Measurements from ENCODE around the gene EPHB1. TPM values are rescaled to one million over a fixed set of nuclear protein-coding genes. Genes with fewer than 3 reads are reported as not detected.

EPHB1 gene
- total RNA-seq, 4 donors from 2014 or later, result 2.3 to 5.6 (median 4.6) TPM

DNA sequence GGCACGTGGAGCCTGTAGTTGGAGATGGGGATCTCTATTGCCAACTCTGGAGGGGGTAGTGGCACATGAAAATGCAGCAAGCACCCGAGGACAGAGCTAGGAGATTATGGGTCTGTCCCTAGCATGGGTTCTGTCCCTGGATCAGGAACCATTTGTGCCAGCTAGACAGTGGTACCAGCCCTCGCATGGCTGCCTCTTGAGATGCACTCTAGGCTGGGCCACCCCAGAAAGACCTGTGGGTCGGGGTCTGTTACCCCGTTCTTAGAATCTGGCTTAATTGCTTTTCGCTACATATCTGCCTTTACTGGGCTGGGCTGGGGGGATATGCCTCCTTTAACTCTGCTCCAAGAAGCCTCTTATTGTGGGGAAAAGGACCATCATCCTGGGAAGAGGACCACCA lies 54.5 kb downstream of the EPHB1 start:
- intact Hi-C loops (cut with DNase I), result no loop called here
- no peak for TF ChIP-seq POLR2A (IDR thresholded peaks at IDR 0.05)
- TF ChIP-seq, protein P1, sequence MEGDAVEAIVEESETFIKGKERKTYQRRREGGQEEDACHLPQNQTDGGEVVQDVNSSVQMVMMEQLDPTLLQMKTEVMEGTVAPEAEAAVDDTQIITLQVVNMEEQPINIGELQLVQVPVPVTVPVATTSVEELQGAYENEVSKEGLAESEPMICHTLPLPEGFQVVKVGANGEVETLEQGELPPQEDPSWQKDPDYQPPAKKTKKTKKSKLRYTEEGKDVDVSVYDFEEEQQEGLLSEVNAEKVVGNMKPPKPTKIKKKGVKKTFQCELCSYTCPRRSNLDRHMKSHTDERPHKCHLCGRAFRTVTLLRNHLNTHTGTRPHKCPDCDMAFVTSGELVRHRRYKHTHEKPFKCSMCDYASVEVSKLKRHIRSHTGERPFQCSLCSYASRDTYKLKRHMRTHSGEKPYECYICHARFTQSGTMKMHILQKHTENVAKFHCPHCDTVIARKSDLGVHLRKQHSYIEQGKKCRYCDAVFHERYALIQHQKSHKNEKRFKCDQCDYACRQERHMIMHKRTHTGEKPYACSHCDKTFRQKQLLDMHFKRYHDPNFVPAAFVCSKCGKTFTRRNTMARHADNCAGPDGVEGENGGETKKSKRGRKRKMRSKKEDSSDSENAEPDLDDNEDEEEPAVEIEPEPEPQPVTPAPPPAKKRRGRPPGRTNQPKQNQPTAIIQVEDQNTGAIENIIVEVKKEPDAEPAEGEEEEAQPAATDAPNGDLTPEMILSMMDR (IDR thresholded peaks at IDR 0.05), result no peak
- 85 to 89% methylated on average over 6 of the region's 6 CpGs for WGBS, 2 donors

DNA sequence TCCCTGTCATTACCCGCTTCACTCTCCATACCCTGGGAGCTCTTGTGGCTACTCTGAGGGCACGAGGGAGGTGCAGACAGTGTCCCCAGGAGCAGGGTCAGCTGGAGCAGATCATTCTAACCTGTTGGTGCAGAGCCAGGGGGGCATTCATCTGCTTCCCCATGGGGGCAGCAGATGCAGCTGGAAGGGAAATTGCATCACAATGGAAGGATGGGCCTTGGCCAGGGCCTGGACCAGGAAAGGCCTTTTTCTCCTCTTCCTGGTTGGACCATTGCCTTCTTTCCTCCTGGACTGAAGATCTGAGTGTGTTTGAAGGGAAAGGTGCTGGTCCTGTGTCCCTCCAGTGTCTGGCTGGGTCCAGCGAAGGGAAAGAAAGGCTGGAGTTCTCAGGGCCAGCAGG lies 55.7 kb downstream of the EPHB1 start:
- Histone ChIP-seq H3K27ac (no peak overlapping the region), H3K4me3 (replicated peaks in 1 of 3) (no peak overlapping the region), H3K36me3 (no peaks in the 10 kb centered on the region), H3K4me1 (no peaks in the 10 kb centered on the region), H3K27me3 (no peaks in the 10 kb centered on the region), H3K9me3 (no peaks in the 10 kb centered on the region)
- TF ChIP-seq, protein P1 (IDR thresholded peaks at IDR 0.05), result no peak
- TF ChIP-seq POLR2A (IDR thresholded peaks at IDR 0.05), result no peak
- WGBS, 2 donors, result 80 to 88% methylated on average over 3 of the region's 3 CpGs
- DNase-seq, result peak in 1 of 2 donors; percentile 8
- intact Hi-C loops (cut with DNase I), result no loop called here

More for the DNA sequence above, 54.5 kb downstream of the EPHB1 start:
- no peaks in the 10 kb centered on the region for H3K36me3 ChIP-seq
- DNase-seq, result no peak
- H3K4me1 ChIP-seq, result no peaks in the 10 kb centered on the region
- H3K27me3 ChIP-seq, result no peaks in the 10 kb centered on the region
- no peak overlapping the region for H3K4me3 ChIP-seq (replicated peaks in 1 of 3)
- H3K9me3 ChIP-seq, result no peaks in the 10 kb centered on the region
- H3K27ac ChIP-seq, result no peak overlapping the region

DNA sequence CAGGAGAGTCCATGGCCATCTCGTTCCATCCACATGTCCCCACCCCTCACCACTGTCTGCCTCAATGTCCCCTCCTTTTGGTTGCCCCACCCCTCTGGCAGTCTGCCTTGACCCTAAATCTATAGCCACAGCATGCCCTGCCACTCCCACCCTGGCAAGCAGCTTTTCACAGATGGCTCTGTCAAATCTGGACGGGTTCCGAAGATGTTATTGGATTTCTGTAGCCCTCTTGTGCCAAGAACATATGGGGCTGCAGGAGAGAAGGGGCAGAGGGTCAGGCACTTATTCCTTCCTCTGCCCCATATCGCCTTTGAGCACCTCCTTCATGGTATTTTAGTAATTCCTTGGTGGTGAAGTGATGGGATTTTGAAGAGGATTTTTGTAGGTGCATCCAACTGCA lies 57.1 kb downstream of the EPHB1 start:
- Histone ChIP-seq H3K27me3 (no peaks in the 10 kb centered on the region), H3K4me1 (no peaks in the 10 kb centered on the region), H3K27ac (no peak overlapping the region), H3K9me3 (no peaks in the 10 kb centered on the region), H3K36me3 (no peaks in the 10 kb centered on the region), H3K4me3 (replicated peaks in 1 of 3) (no peak overlapping the region)
- WGBS, 2 donors, result 66 to 80% methylated on average over 4 of the region's 4 CpGs
- no peak for TF ChIP-seq POLR2A (IDR thresholded peaks at IDR 0.05)
- TF ChIP-seq, protein P1 (IDR thresholded peaks at IDR 0.05), result no peak
- no peak for DNase-seq
- intact Hi-C loops (cut with DNase I), result no loop called here

DNA sequence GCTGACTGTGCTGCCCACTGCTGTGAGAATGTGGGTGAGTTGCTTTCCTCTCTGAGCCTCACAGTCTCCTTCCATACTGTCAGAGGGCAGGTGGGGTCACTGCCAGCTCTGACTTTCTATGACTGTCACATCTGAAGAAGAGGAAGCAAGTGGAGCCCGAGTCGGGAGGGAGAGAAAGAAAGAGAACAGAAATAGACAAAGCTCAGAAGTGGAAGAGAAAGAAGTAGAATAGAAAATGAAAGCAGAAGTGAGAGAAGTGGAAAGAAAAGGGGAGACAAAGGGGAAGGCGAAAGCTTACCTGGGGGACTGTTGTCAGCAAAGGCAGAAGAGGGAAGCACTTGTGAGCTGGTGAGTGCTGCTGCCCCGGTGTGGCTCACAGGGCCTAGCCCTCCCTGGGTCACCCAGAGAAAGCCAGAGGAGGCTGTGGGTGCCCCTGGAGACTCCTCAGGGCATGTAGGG lies 57.9 kb downstream of the EPHB1 start:
- intact Hi-C loops (cut with DNase I), result no loop called here
- DNase-seq, result no peak

DNA sequence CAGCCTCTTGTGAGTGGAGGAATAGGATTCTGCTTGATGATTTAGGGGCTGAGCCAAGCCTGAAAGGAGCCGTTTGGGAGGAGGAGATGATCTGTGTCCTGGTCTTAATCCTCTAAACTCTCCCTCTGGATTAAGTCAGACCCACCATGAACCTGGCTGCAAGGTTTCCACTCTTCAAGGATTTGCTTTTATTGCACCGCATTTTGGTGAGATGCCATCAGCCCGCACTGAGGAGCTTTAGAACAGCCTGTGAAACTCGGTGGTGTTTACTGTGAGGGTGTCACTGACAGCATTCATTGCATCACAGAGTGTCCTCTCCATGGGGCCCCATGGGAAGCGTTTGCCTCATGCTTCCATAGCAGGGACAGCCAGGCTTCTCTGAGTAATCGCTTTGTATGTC lies 59.2 kb downstream of the EPHB1 start:
- Histone ChIP-seq H3K4me1 (no peaks in the 10 kb centered on the region), H3K27me3 (no peaks in the 10 kb centered on the region), H3K4me3 (replicated peaks in 1 of 3) (no peak overlapping the region), H3K36me3 (no peaks in the 10 kb centered on the region), H3K9me3 (no peaks in the 10 kb centered on the region), H3K27ac (no peak overlapping the region)
- TF ChIP-seq, protein P1 (IDR thresholded peaks at IDR 0.05), result no peak
- TF ChIP-seq POLR2A (IDR thresholded peaks at IDR 0.05), result no peak
- peak in 1 of 2 donors; percentile 18 for DNase-seq
- intact Hi-C loops (cut with DNase I), result no loop called here
- 42% methylated on average over 6 of the region's 6 CpGs for WGBS, 2 donors

More for the DNA sequence above, 57.9 kb downstream of the EPHB1 start:
- Histone ChIP-seq H3K4me3 (replicated peaks in 1 of 3) (no peak overlapping the region), H3K9me3 (no peaks in the 10 kb centered on the region), H3K27me3 (no peaks in the 10 kb centered on the region), H3K4me1 (no peaks in the 10 kb centered on the region), H3K36me3 (no peaks in the 10 kb centered on the region), H3K27ac (no peak overlapping the region)
- TF ChIP-seq POLR2A (IDR thresholded peaks at IDR 0.05), result no peak
- TF ChIP-seq, protein P1 (IDR thresholded peaks at IDR 0.05), result no peak
- WGBS, 2 donors, result 77 to 83% methylated on average over 4 of the region's 4 CpGs

Measured in thyroid gland (tissue), 4 donors.